ENCODE data around the gene TCF4.

Gene TCF4

GRCh38 chr18:55351980-55352714 lies 235.8 kb downstream of the TCF4 start:
- H3K27ac ChIP-seq = no peak overlapping the region
- no peak for TF ChIP-seq CTCF (IDR thresholded peaks at IDR 0.05; ENCODE audit: low read depth, low read length)

GRCh38 chr18:55351241-55351691 lies 236.7 kb downstream of the TCF4 start:
- no peak overlapping the region for H3K27ac ChIP-seq
- no peak for TF ChIP-seq CTCF (IDR thresholded peaks at IDR 0.05; ENCODE audit: low read depth, low read length)
- no peaks in the 10 kb centered on the region for H3K9me3 ChIP-seq (ENCODE audit: severe bottlenecking)
- H3K27me3 ChIP-seq (ENCODE audit: insufficient read depth, low read depth, severe bottlenecking) = no peaks in the 10 kb centered on the region
- H3K36me3 ChIP-seq = no peaks in the 10 kb centered on the region
- H3K4me3 ChIP-seq (ENCODE audit: low read depth, low read length) = no peak overlapping the region
- no peak for DNase-seq

More at GRCh38 chr18:55351980-55352714, 235.8 kb downstream of the TCF4 start:
- Histone ChIP-seq H3K4me3 (ENCODE audit: low read depth, low read length) (no peak overlapping the region), H3K36me3 (no peaks in the 10 kb centered on the region), H3K9me3 (ENCODE audit: severe bottlenecking) (no peaks in the 10 kb centered on the region), H3K27me3 (ENCODE audit: insufficient read depth, low read depth, severe bottlenecking) (no peaks in the 10 kb centered on the region)
- DNase-seq = no peak

GRCh38 chr18:55349685-55350084 lies 238.3 kb downstream of the TCF4 start:
- Histone ChIP-seq H3K4me3 (ENCODE audit: low read depth, low read length) (no peak overlapping the region), H3K27me3 (ENCODE audit: insufficient read depth, low read depth, severe bottlenecking) (no peaks in the 10 kb centered on the region), H3K27ac (no peak overlapping the region), H3K36me3 (no peaks in the 10 kb centered on the region), H3K9me3 (ENCODE audit: severe bottlenecking) (no peaks in the 10 kb centered on the region)
- DNase-seq = no peak
- no peak for TF ChIP-seq CTCF (IDR thresholded peaks at IDR 0.05; ENCODE audit: low read depth, low read length)

DNA sequence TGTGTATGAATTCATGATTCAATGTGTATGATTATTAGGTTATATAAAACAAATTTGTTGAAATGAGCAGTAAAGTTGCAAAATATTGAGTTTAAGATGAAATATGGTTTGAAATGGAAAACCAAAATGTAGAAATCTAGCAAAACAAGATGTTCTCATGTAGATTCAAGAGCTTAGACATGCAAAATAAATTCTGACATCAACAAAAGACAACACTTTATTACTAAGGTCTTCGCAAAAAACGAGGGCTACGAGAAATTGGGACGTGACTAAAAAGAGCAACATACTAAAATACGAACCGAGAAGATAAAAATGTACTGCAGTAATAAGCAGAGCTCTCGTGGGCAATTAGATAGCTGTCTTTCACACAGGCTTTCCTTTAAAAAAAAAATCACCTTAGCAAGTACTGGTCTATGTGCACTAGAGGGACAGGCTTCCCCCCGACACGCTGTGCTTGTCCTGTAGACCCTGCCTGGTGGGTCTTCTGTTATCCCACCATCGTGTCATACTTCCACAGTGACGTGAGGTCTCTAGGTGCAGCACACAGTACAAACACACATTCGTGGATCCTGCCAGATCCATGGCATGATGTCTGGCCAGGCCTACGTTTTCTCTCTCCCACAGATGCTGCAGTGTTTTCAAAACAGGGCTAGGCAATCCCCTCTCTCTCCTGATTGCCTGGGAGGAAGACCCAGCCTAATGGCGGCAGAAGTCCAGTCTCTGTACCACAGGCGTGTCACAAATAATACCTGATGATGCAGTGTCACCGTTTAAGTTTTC lies 240.8 kb downstream of the TCF4 start:
- Histone ChIP-seq H3K27me3 (ENCODE audit: insufficient read depth, low read depth, severe bottlenecking) (no peaks in the 10 kb centered on the region), H3K36me3 (no peaks in the 10 kb centered on the region), H3K9me3 (ENCODE audit: severe bottlenecking) (no peaks in the 10 kb centered on the region), H3K4me3 (ENCODE audit: low read depth, low read length) (no peak overlapping the region), H3K27ac (no peak overlapping the region)
- no peak for DNase-seq
- no peak for TF ChIP-seq CTCF (IDR thresholded peaks at IDR 0.05; ENCODE audit: low read depth, low read length)

DNA sequence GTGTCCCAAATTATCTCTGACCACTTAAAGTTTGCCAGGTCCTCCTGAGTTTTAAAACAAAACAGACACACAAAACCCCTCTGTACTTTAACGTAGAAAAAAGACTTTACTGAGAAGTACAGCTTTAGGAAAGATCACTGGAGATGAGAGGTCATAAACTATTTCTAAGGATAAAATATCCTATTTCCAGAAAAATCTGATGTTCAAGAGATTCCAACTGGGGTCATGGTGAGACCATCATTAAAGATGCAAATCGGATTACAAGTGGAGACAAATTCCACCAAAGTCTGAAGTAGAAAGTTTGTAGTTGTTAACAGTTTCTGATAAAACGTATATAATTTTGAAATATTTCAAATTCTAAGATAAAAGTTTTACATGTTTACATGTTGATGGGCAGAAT lies 241.6 kb downstream of the TCF4 start:
- H3K27ac ChIP-seq = no peak overlapping the region
- no peak overlapping the region for H3K4me3 ChIP-seq (ENCODE audit: low read depth, low read length)
- no peaks in the 10 kb centered on the region for H3K9me3 ChIP-seq (ENCODE audit: severe bottlenecking)
- no peak for DNase-seq
- no peaks in the 10 kb centered on the region for H3K36me3 ChIP-seq
- H3K27me3 ChIP-seq (ENCODE audit: insufficient read depth, low read depth, severe bottlenecking) = no peaks in the 10 kb centered on the region
- TF ChIP-seq CTCF (IDR thresholded peaks at IDR 0.05; ENCODE audit: low read depth, low read length) = no peak
